ENCODE measurements around the gene KIF3A. TPM values are rescaled to one million over a fixed set of nuclear protein-coding genes. Genes with fewer than 3 reads are reported as not detected.

Gene KIF3A
- total and polyA plus RNA-seq, 9 donors: 4.2 to 13.0 (median 9.2) TPM

- Histone ChIP-seq H3K36me3 (no peaks in the 10 kb centered on the region), H3K27ac (no peak overlapping the region), H3K4me1 (ENCODE audit: insufficient read depth) (no peaks in the 10 kb centered on the region), H3K9me3 (no peaks in the 10 kb centered on the region), H3K27me3 (no peaks in the 10 kb centered on the region), H3K4me3 (no peak overlapping the region)
- intact Hi-C loops (cut with DNase I): no loop called here
- no peak for DNase-seq
- no peak for TF ChIP-seq EP300 (IDR thresholded peaks at IDR 0.05)
- TF ChIP-seq CTCF (IDR thresholded peaks at IDR 0.05): no peak
- no peak for TF ChIP-seq POLR2A (IDR thresholded peaks at IDR 0.05)
- WGBS, 3 donors: 87 to 90% (median 89%) methylated on average over 12 of the region's 12 CpGs
Measured at GRCh38 chr5:132684922-132685720, 52.2 kb downstream of the KIF3A start.

- DNase-seq: no peak
Measured at GRCh38 chr5:132684491-132684890, 52.9 kb downstream of the KIF3A start.

DNA sequence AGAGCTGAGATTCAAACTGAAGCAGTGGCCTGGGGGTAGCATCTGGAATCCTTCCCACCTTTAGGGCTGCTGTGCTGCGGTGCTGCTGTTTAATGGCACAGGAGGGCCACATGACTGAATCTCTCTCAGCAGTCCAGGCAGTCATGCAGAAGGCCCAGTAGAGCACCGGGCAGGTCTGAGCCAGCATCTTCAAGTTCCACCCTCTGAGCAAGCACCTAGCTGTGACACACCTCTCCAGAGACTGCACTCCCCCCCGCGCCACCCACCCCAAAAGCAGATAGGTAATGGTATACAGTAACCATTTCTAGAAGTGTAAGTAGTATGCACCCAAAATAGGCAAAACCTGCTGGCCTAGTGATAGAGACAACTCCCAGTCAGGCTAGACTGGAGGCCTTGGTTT lies 55.4 kb downstream of the KIF3A start:
- 87 to 97% (median 93%) methylated on average over 4 of the region's 4 CpGs for WGBS, 3 donors
- Histone ChIP-seq H3K9me3 (no peaks in the 10 kb centered on the region), H3K4me3 (no peak overlapping the region), H3K4me1 (ENCODE audit: insufficient read depth) (no peaks in the 10 kb centered on the region), H3K36me3 (no peaks in the 10 kb centered on the region), H3K27me3 (no peaks in the 10 kb centered on the region), H3K27ac (no peak overlapping the region)
- TF ChIP-seq POLR2A (IDR thresholded peaks at IDR 0.05) (no peak), EP300 (IDR thresholded peaks at IDR 0.05) (no peak), CTCF (IDR thresholded peaks at IDR 0.05) (no peak)
- no peak for DNase-seq
- intact Hi-C loops (cut with DNase I): no loop called here

More at GRCh38 chr5:132684491-132684890, 52.9 kb downstream of the KIF3A start:
- WGBS, 3 donors: 87 to 90% (median 88%) methylated on average over 6 of the region's 6 CpGs
- H3K27me3 ChIP-seq: no peaks in the 10 kb centered on the region
- H3K36me3 ChIP-seq: no peaks in the 10 kb centered on the region
- no peaks in the 10 kb centered on the region for H3K9me3 ChIP-seq
- intact Hi-C loops (cut with DNase I): no loop called here
- H3K4me3 ChIP-seq: no peak overlapping the region
- no peak overlapping the region for H3K27ac ChIP-seq
- TF ChIP-seq CTCF (IDR thresholded peaks at IDR 0.05): no peak
- no peaks in the 10 kb centered on the region for H3K4me1 ChIP-seq (ENCODE audit: insufficient read depth)

DNA sequence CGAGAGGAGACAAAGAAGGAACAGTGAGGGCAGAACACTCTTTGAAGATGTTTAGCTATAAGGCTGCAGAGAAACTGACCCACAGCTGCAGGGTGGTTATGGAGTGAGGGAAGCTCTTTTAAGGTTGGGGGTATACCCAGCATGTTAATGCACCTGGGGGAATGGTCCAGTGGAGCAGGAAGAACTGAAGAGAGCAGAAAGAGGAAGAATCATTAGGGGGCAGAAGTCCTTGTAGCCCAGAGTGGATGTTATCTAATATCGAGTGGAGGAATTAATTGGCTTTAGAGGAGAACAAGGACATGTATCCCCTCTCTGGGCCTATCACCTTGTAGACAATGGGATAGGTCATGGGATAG lies 55.9 kb downstream of the KIF3A start:
- intact Hi-C loops (cut with DNase I): no loop called here
- TF ChIP-seq CTCF (IDR thresholded peaks at IDR 0.05) (no peak), POLR2A (IDR thresholded peaks at IDR 0.05) (no peak), EP300 (IDR thresholded peaks at IDR 0.05) (no peak)
- Histone ChIP-seq H3K4me1 (ENCODE audit: insufficient read depth) (no peaks in the 10 kb centered on the region), H3K9me3 (no peaks in the 10 kb centered on the region), H3K27me3 (no peaks in the 10 kb centered on the region), H3K27ac (no peak overlapping the region), H3K36me3 (no peaks in the 10 kb centered on the region), H3K4me3 (no peak overlapping the region)
- WGBS, 3 donors: 84 to 86% (median 85%) methylated on average over 2 of the region's 2 CpGs
- DNase-seq: no peak

Measured in ovary (tissue), 9 donors.